ENCODE data around the gene RPS18.
"Not testable (repeated sequence)": the region's sequence is repeated elsewhere in the genome, so short reads cannot be mapped to it uniquely, and the experiment has no call there.

Gene RPS18

GRCh38 chr6:33271468-33272274 is at the start of gene RPS18, which contains the start of gene VPS52:
TSS of gene RPS18 (plus strand) at chr6:33272075. CDS start at chr6:33272120, 45 bp downstream.
TSS of gene VPS52 (minus strand) at chr6:33271876. CDS start at chr6:33271675, 201 bp downstream.
- Mint-ChIP-seq H3K27ac (peak within 1 kb of the TSS; percentile 99), H3K4me3 (peak within 1 kb of the TSS; percentile 96), H3K36me3 (peaks cover 23% of the 10 kb centered on the region), H3K27me3 (no peaks in the 10 kb centered on the region), H3K4me1 (ENCODE audit: low read depth) (peaks cover 41% of the 10 kb centered on the region), H3K9me3 (ENCODE audit: low read depth) (no peaks in the 10 kb centered on the region)

- not testable (repeated sequence) for H3K27me3 Mint-ChIP-seq; H3K27ac Mint-ChIP-seq; H3K36me3 Mint-ChIP-seq; H3K4me1 Mint-ChIP-seq (ENCODE audit: low read depth); H3K9me3 Mint-ChIP-seq (ENCODE audit: low read depth); H3K4me3 Mint-ChIP-seq
Measured at GRCh38 chr6:33226503-33227120, 45.3 kb upstream of the RPS18 start.

- Mint-ChIP-seq H3K9me3 (ENCODE audit: low read depth) (no peaks in the 10 kb centered on the region), H3K27ac (no peak overlapping the region), H3K27me3 (peaks cover 4% of the 10 kb centered on the region), H3K4me3 (no peak overlapping the region), H3K4me1 (ENCODE audit: low read depth) (no peaks in the 10 kb centered on the region), H3K36me3 (no peaks in the 10 kb centered on the region)
Measured at GRCh38 chr6:33235221-33235634, 36.6 kb upstream of the RPS18 start.

GRCh38 chr6:33236328-33236727 is 35.5 kb upstream of the RPS18 start:
- Mint-ChIP-seq H3K36me3 (no peaks in the 10 kb centered on the region), H3K27me3 (peaks cover 4% of the 10 kb centered on the region), H3K4me3 (no peak overlapping the region), H3K27ac (no peak overlapping the region), H3K9me3 (ENCODE audit: low read depth) (no peaks in the 10 kb centered on the region), H3K4me1 (ENCODE audit: low read depth) (peaks cover 2% of the 10 kb centered on the region)

GRCh38 chr6:33236852-33237251 is 35.0 kb upstream of the RPS18 start:
- Mint-ChIP-seq H3K9me3 (ENCODE audit: low read depth) (no peaks in the 10 kb centered on the region), H3K27ac (no peak overlapping the region), H3K4me3 (no peak overlapping the region), H3K4me1 (ENCODE audit: low read depth) (peaks cover 3% of the 10 kb centered on the region), H3K36me3 (no peaks in the 10 kb centered on the region), H3K27me3 (peaks cover 4% of the 10 kb centered on the region)

- H3K4me3 Mint-ChIP-seq: no peak overlapping the region
Measured at GRCh38 chr6:33237741-33238140, 34.1 kb upstream of the RPS18 start.

GRCh38 chr6:33241968-33242367 is 29.9 kb upstream of the RPS18 start:
- H3K4me1 Mint-ChIP-seq (ENCODE audit: low read depth): peaks cover 9% of the 10 kb centered on the region
- H3K27me3 Mint-ChIP-seq: no peaks in the 10 kb centered on the region
- peak overlapping the region; percentile 6 for H3K27ac Mint-ChIP-seq
- peaks cover 2% of the 10 kb centered on the region for H3K36me3 Mint-ChIP-seq
- no peak overlapping the region for H3K4me3 Mint-ChIP-seq
- no peaks in the 10 kb centered on the region for H3K9me3 Mint-ChIP-seq (ENCODE audit: low read depth)

More at GRCh38 chr6:33237741-33238140, 34.1 kb upstream of the RPS18 start:
- Mint-ChIP-seq H3K4me1 (ENCODE audit: low read depth) (peaks cover 9% of the 10 kb centered on the region), H3K9me3 (ENCODE audit: low read depth) (no peaks in the 10 kb centered on the region), H3K36me3 (no peaks in the 10 kb centered on the region), H3K27me3 (peaks cover 3% of the 10 kb centered on the region), H3K27ac (no peak overlapping the region)

GRCh38 chr6:33243476-33243875 is 28.4 kb upstream of the RPS18 start:
- no peak overlapping the region for H3K4me3 Mint-ChIP-seq
- no peak overlapping the region for H3K27ac Mint-ChIP-seq
- peaks cover 2% of the 10 kb centered on the region for H3K36me3 Mint-ChIP-seq
- H3K27me3 Mint-ChIP-seq: no peaks in the 10 kb centered on the region
- no peaks in the 10 kb centered on the region for H3K9me3 Mint-ChIP-seq (ENCODE audit: low read depth)
- H3K4me1 Mint-ChIP-seq (ENCODE audit: low read depth): peaks cover 14% of the 10 kb centered on the region

GRCh38 chr6:33247977-33248642 is 23.8 kb upstream of the RPS18 start:
- peaks cover 11% of the 10 kb centered on the region for H3K36me3 Mint-ChIP-seq
- peak overlapping the region; percentile 90 for H3K4me3 Mint-ChIP-seq
- H3K27me3 Mint-ChIP-seq: no peaks in the 10 kb centered on the region
- no peaks in the 10 kb centered on the region for H3K9me3 Mint-ChIP-seq (ENCODE audit: low read depth)
- H3K27ac Mint-ChIP-seq: peak overlapping the region; percentile 91
- peaks cover 32% of the 10 kb centered on the region for H3K4me1 Mint-ChIP-seq (ENCODE audit: low read depth)

- H3K27me3 Mint-ChIP-seq: no peaks in the 10 kb centered on the region
- peak overlapping the region; percentile 91 for H3K27ac Mint-ChIP-seq
- H3K4me3 Mint-ChIP-seq: peak overlapping the region; percentile 90
- H3K36me3 Mint-ChIP-seq: peaks cover 11% of the 10 kb centered on the region
- peaks cover 32% of the 10 kb centered on the region for H3K4me1 Mint-ChIP-seq (ENCODE audit: low read depth)
- H3K9me3 Mint-ChIP-seq (ENCODE audit: low read depth): no peaks in the 10 kb centered on the region
Measured at GRCh38 chr6:33248643-33248931, 23.3 kb upstream of the RPS18 start.

GRCh38 chr6:33248932-33249731 is 22.7 kb upstream of the RPS18 start:
- H3K36me3 Mint-ChIP-seq: peaks cover 11% of the 10 kb centered on the region
- peaks cover 32% of the 10 kb centered on the region for H3K4me1 Mint-ChIP-seq (ENCODE audit: low read depth)
- peak overlapping the region; percentile 91 for H3K27ac Mint-ChIP-seq

GRCh38 chr6:33249732-33250630 is 21.9 kb upstream of the RPS18 start:
- Mint-ChIP-seq H3K36me3 (peaks cover 11% of the 10 kb centered on the region), H3K4me3 (peak overlapping the region; percentile 90), H3K27ac (peak overlapping the region; percentile 91), H3K9me3 (ENCODE audit: low read depth) (no peaks in the 10 kb centered on the region), H3K27me3 (no peaks in the 10 kb centered on the region), H3K4me1 (ENCODE audit: low read depth) (peaks cover 32% of the 10 kb centered on the region)

More at GRCh38 chr6:33248932-33249731, 22.7 kb upstream of the RPS18 start:
- H3K27me3 Mint-ChIP-seq: no peaks in the 10 kb centered on the region
- H3K9me3 Mint-ChIP-seq (ENCODE audit: low read depth): no peaks in the 10 kb centered on the region
- H3K4me3 Mint-ChIP-seq: peak overlapping the region; percentile 90

- Mint-ChIP-seq H3K9me3 (ENCODE audit: low read depth) (no peaks in the 10 kb centered on the region), H3K36me3 (peaks cover 11% of the 10 kb centered on the region), H3K4me1 (ENCODE audit: low read depth) (peaks cover 32% of the 10 kb centered on the region), H3K4me3 (peak overlapping the region; percentile 90), H3K27me3 (no peaks in the 10 kb centered on the region), H3K27ac (peak overlapping the region; percentile 91)
Measured at GRCh38 chr6:33250731-33251130, 21.1 kb upstream of the RPS18 start.
